UCSD-AML1 (cell line): ENCODE results near the gene RASL10B.
"Not testable (repeated sequence)": the region's sequence is repeated elsewhere in the genome, so short reads cannot be mapped to it uniquely, and the experiment has no call there.

ENCODE experiments used
- DNase-seq: peaks from one replicate; lab custom pipeline; 2025; ENCODE audit not compliant: unreplicated experiment; lab: John Stamatoyannopoulos, UW

RASL10B gene

GRCh38 chr17:35731239-35731916, at the start of gene RASL10B:
RASL10B (plus strand) TSS chr17:35731639; CDS start chr17:35735185, 3,546 bp downstream.
- no peak for DNase-seq

GRCh38 chr17:35683591-35683990, 47.8 kb upstream of the RASL10B start:
- no peak for DNase-seq

- no peak for DNase-seq
These were observed 47.2 kb upstream of the RASL10B start for GRCh38 chr17:35684055-35684802.

GRCh38 chr17:35692512-35693210, 38.8 kb upstream of the RASL10B start:
- no peak for DNase-seq

GRCh38 chr17:35693662-35694061, 37.8 kb upstream of the RASL10B start:
- no peak for DNase-seq

GRCh38 chr17:35694906-35695305, 36.5 kb upstream of the RASL10B start:
- DNase-seq = no peak

GRCh38 chr17:35695613-35696012, 35.8 kb upstream of the RASL10B start:
- DNase-seq = no peak

GRCh38 chr17:35698800-35699199, 32.6 kb upstream of the RASL10B start:
- no peak for DNase-seq

GRCh38 chr17:35700150-35700549, 31.3 kb upstream of the RASL10B start:
- DNase-seq = no peak

GRCh38 chr17:35701491-35701890, 29.9 kb upstream of the RASL10B start:
- no peak for DNase-seq

GRCh38 chr17:35703308-35703707, 28.1 kb upstream of the RASL10B start:
- not testable (repeated sequence) for DNase-seq

- DNase-seq = no peak
These were observed 26.2 kb upstream of the RASL10B start for GRCh38 chr17:35705230-35705629.

GRCh38 chr17:35705705-35706104, 25.7 kb upstream of the RASL10B start:
- DNase-seq = no peak

GRCh38 chr17:35708149-35708548, 23.3 kb upstream of the RASL10B start:
- DNase-seq = no peak

GRCh38 chr17:35708951-35709350, 22.5 kb upstream of the RASL10B start:
- DNase-seq = no peak

- no peak for DNase-seq
These were observed 21.6 kb upstream of the RASL10B start for GRCh38 chr17:35709874-35710273.

- DNase-seq = no peak
These were observed 20.5 kb upstream of the RASL10B start for GRCh38 chr17:35710950-35711349.

- DNase-seq = no peak
These were observed 18.2 kb upstream of the RASL10B start for GRCh38 chr17:35713069-35713728.

- DNase-seq = no peak
These were observed 16.5 kb upstream of the RASL10B start for GRCh38 chr17:35714988-35715387.

- no peak for DNase-seq
These were observed 16.0 kb upstream of the RASL10B start for GRCh38 chr17:35715416-35715815.

- no peak for DNase-seq
These were observed 15.3 kb upstream of the RASL10B start for GRCh38 chr17:35716173-35716572.
